Ovary (tissue), 9 donors: ENCODE data around the gene FGFR3. TPM values are rescaled to one million over a fixed set of nuclear protein-coding genes. Genes with fewer than 3 reads are reported as not detected.

Source experiments
- DNase-seq, 5 donors: peaks; one replicate each; pipeline ENCODE4 v3.0.0-alpha.2; 2019 to 2020
- H3K27ac ChIP-seq, 2 donors: fragments of 200-600 bp; one replicate each; pipeline versions ENCODE4 v1.5.1 to v1.8.0; 2019 to 2022
- H3K27me3 ChIP-seq: fragments of 200-600 bp; one replicate; pipeline ENCODE4 v1.8.0; 2022
- H3K36me3 ChIP-seq: fragments of 200-600 bp; sonication (generic); one replicate; pipeline ENCODE4 v1.5.1; 2019
- H3K4me1 ChIP-seq: one replicate; pipeline ENCODE4 v1.8.1; 2013; ENCODE audit warnings: mild to moderate bottlenecking, moderate library complexity; ENCODE audit not compliant: insufficient read depth
- H3K4me3 ChIP-seq: fragments of 200-600 bp; sonication (generic); one replicate; pipeline ENCODE4 v1.5.1; 2017
- H3K9me3 ChIP-seq, 2 donors: fragments of 200-600 bp in 1 of 2; sonication (generic) in 1 of 2; one replicate each; pipeline versions ENCODE4 v1.5.1 to v1.8.1; 2013 to 2019; ENCODE audit warnings: mild to moderate bottlenecking in 1 of 2, moderate library complexity in 1 of 2
- CTCF ChIP-seq, 3 donors: fragments of 450-650 bp in 2 of 3; fragments of 200-600 bp in 1 of 3; IDR thresholded peaks; one replicate each; pipeline versions ENCODE4 v1.5.1 to v1.8.0; 2016 to 2022; ENCODE audit warnings: antibody characterized with exemption in 3 of 3, mild to moderate bottlenecking in 1 of 3
- EP300 ChIP-seq: sonication (generic); formaldehyde crosslinking; IDR thresholded peaks from one replicate; pipeline ENCODE4 v1.6.1; 2017; ENCODE audit warnings: antibody characterized with exemption
- POLR2A ChIP-seq: fragments of 450-650 bp; IDR thresholded peaks from one replicate; pipeline ENCODE4 v1.6.1; 2017; ENCODE audit warnings: antibody characterized with exemption, mild to moderate bottlenecking, moderate library complexity
- WGBS, 3 donors: extraction: QIAGEN DNeasy Blood & Tissue Kit in 1 of 3; methylation state at CpG; one replicate each; pipeline versions ENCODE4 v1.1.5 to v1.1.7; 2013 to 2017; 5-methylcytosine and 5-hydroxymethylcytosine counted together
- intact Hi-C, 4 donors: fragments of 100-400 bp; cut with DNase I; formaldehyde crosslinking; loops; one replicate each; pipeline versions ENCODE4 v1.11.0 to v1.15.1; 2022 to 2023
- polyA plus RNA-seq, 2 donors: library from polyadenylated mRNA; stranded (reverse); fragments of 200-250 nt in 1 of 2; fragments of 350-450 nt in 1 of 2; fragmentation: Illumina TruSeq in 1 of 2; extraction: RNeasy Lipid Tissue Mini Kit (QIAGEN cat#74804) in 1 of 2; gene quantifications; one replicate each; pipeline ENCODE4 v1.2.3, GENCODE V29; 2013 to 2014
- total RNA-seq, 7 donors: library from RNA; depleted of rRNA in 2 of 7; stranded (reverse); fragments of >200 nt in 2 of 7; fragmentation: NEBNext Ultra II Directional in 3 of 7; extraction: Animal tissue kit (Norgen Biotek cat#: 25700) in 3 of 7; gene quantifications; one replicate each; pipeline versions ENCODE4 v1.1.0 to v1.2.4, GENCODE V29; 2016 to 2023
- donor health status: DM: no; HTN: no; CAD: no; lungs with moderate emphysema.
- donor health status: DM: no; HTN: no; CAD: no.
- donor health status: Bipolar disorder and iron deficiency.
- donor health status: DM: yes; HTN: yes; CAD: no.
- donor health status: DM: no; HTN: no; CAD: no.
- donor health status: DM: yes; HTN: yes; CAD: no.

FGFR3 gene
- total and polyA plus RNA-seq, 9 donors: 0.12 to 9.2 (median 0.57) TPM

- no peak for DNase-seq
- H3K9me3 ChIP-seq: no peaks in the 10 kb centered on the region
- intact Hi-C loops: no loop called here
- no peaks in the 10 kb centered on the region for H3K27me3 ChIP-seq
- H3K27ac ChIP-seq: no peak overlapping the region
- H3K36me3 ChIP-seq: no peaks in the 10 kb centered on the region
- no peak overlapping the region for H3K4me3 ChIP-seq
- 80 to 89% (median 88%) methylated on average over 18 to 20 of the region's 20 CpGs for WGBS, 3 donors
- H3K4me1 ChIP-seq: peaks cover 2% of the 10 kb centered on the region
- TF ChIP-seq POLR2A (no peak), CTCF (IDR thresholded peaks at IDR 0.05) (no peak), EP300 (no peak)
Observed at GRCh38 chr4:1762264-1763010, 30.7 kb upstream of the FGFR3 start.

- no peak overlapping the region for H3K4me3 ChIP-seq
- H3K27me3 ChIP-seq: no peaks in the 10 kb centered on the region
- 18 to 26% (median 23%) methylated on average over 25 to 31 of the region's 31 CpGs for WGBS, 3 donors
- no peak for TF ChIP-seq EP300
- no peak for TF ChIP-seq POLR2A
- TF ChIP-seq CTCF (IDR thresholded peaks at IDR 0.05): no peak
- H3K9me3 ChIP-seq: no peaks in the 10 kb centered on the region
- H3K36me3 ChIP-seq: no peaks in the 10 kb centered on the region
- peaks cover 2% of the 10 kb centered on the region for H3K4me1 ChIP-seq
- DNase-seq: no peak
- no peak overlapping the region for H3K27ac ChIP-seq
- intact Hi-C loops: no loop called here
Observed at GRCh38 chr4:1763070-1763549, 30.0 kb upstream of the FGFR3 start.

GRCh38 chr4:1763550-1764080, 29.5 kb upstream of the FGFR3 start:
- Histone ChIP-seq H3K4me1 (peaks cover 2% of the 10 kb centered on the region), H3K36me3 (no peaks in the 10 kb centered on the region), H3K4me3 (no peak overlapping the region), H3K27ac (no peak overlapping the region), H3K27me3 (no peaks in the 10 kb centered on the region), H3K9me3 (no peaks in the 10 kb centered on the region)
- WGBS, 3 donors: 4 to 6% (median 5%) methylated on average over 33 to 36 of the region's 36 CpGs
- intact Hi-C loops: no loop called here
- peak; percentile 45 to 69 (median 53) for DNase-seq
- TF ChIP-seq CTCF (IDR thresholded peaks at IDR 0.05): no peak
- TF ChIP-seq EP300: no peak
- no peak for TF ChIP-seq POLR2A

- WGBS, 3 donors: 78 to 92% (median 91%) methylated on average over 3 to 9 of the region's 9 CpGs
- Histone ChIP-seq H3K4me1 (peaks cover 2% of the 10 kb centered on the region), H3K9me3 (no peaks in the 10 kb centered on the region), H3K4me3 (no peak overlapping the region), H3K27me3 (no peaks in the 10 kb centered on the region), H3K36me3 (no peaks in the 10 kb centered on the region), H3K27ac (no peak overlapping the region)
- intact Hi-C loops: no loop called here
- TF ChIP-seq EP300 (no peak), POLR2A (no peak), CTCF (IDR thresholded peaks at IDR 0.05) (no peak)
- no peak for DNase-seq
Observed at GRCh38 chr4:1764670-1765069, 28.4 kb upstream of the FGFR3 start.
